SK-N-DZ (cell line): ENCODE results near the gene CHST14. TPM values are rescaled to one million over a fixed set of nuclear protein-coding genes. Genes with fewer than 3 reads are reported as not detected.

Experiments
- DNase-seq: peaks from one replicate; pipeline ENCODE4 v3.0.0-alpha.2; 2015; ENCODE audit warnings: low spot score
- polyA plus RNA-seq, 2 experiments: library from polyadenylated mRNA; depleted of rRNA; stranded (reverse); fragments of >200 nt; gene quantifications; 2 replicates each; pipeline ENCODE4 v1.2.3, GENCODE V29; 2014

CHST14 gene
- 16.2 and 18.3 TPM in 2 replicates for polyA plus RNA-seq (2014; cell fraction: cytosol; rRNA removed)
- 5.8 and 7.1 TPM in 2 replicates for polyA plus RNA-seq (2014; cell fraction: nucleus; rRNA removed)

DNA sequence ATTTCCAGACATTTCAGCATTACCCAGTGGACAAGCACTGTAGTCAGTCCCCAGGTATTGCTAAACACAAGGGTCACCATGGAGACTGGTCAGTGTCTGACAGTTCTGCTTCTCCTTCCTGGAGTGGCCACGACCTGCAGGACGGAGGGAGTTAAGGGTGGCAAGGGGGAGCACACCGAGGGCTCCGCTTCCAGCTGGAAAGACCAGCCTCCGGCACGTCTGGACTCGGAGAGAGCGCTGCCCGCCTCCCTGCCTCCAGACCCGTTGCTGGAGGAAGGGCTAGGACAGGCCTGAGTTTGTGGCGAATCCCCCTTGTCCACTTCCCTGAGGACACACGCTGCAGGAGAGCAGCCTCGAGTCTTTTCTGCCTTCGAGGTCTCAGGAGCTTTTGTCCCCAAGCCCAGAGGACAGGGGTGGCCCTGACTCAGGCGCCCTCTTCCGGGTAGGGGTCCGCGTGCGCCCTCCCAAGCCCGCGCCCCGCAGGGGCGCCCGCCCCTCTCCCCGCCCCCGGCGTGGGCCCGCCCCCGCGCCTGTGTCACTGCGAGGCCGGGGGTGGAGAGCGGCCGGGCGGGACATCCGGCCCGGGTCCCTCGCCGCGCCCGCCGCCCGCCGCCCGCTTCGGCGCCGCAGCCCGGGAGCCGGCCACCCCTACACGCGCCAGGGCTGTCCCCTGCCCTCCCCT, at the start of gene CHST14:
Gene CHST14, plus strand, starts transcription at position 562 of the 682 bp plus-strand sequence. CDS start 230 bp downstream, outside the sequence.
- peak; percentile 69 for DNase-seq

DNA sequence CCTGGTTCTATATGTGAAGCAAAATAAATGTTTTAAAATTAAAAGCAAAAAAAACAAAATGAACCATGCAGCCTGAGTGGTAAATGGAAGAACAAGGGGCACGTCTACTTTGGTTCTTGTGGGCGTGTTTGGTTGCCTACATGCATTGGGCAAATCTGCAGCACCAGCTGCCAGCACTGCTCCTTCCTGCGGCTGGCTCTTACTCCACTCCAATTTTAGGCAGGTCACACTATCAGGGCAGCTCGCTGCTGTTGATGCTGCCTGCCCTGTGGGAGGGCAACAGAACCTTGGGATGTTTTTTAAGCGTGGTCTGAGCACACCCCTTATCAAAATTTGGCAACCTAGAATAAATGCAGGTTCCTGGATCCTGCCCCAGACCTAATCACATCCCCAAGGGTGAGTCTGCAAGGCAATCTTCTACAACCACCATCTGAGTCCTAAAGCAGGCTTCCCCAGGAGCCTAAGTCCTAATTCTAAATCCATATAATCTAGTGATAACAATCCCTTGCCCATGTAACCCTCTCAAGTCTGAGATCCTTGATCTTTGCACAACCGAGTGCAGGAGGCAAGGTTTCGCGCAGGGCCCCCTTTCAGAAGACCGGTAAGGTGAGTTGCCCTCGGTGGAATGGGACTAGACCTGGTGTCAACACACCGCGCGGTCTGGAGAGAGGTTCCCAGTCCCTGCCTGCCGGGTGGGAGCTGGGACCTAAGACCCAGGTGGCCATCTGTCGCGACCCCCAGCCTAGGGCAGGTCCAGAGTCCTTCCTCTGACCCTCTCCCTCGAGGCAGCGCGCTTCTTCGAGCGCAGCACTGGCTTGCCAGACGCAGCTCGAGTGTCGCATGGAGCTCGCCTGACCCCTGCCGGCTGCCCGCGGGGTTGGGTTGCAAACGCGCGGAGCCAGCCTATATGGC, 49.3 kb upstream of the CHST14 start:
- peak; percentile 72 for DNase-seq

- no peak for DNase-seq
Measured at GRCh38 chr15:40424483-40425115, 46.2 kb upstream of the CHST14 start.

GRCh38 chr15:40425681-40426080, 45.1 kb upstream of the CHST14 start:
- DNase-seq = no peak

GRCh38 chr15:40427188-40427587, 43.6 kb upstream of the CHST14 start:
- DNase-seq = peak; percentile 51

DNA sequence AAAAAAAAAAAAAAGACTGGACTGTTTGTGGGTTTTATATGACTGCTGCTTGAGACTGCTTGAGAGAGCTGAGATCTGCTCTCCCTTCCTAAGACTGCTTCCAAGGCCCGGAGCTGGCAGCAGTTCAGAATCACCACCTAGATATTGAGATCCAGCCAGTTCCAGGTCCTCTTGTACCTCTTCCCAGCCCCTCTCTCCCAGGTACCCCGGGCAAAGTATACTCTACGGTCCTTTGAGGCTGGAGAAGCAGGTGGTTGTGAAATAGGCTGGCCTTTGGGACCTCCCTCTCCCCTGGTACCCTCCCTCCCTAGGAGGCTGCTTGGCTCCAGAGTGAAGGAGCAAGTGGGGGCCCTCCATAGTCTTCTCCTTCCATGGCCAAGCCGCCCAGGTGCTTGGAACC, 42.6 kb upstream of the CHST14 start:
- no peak for DNase-seq

DNA sequence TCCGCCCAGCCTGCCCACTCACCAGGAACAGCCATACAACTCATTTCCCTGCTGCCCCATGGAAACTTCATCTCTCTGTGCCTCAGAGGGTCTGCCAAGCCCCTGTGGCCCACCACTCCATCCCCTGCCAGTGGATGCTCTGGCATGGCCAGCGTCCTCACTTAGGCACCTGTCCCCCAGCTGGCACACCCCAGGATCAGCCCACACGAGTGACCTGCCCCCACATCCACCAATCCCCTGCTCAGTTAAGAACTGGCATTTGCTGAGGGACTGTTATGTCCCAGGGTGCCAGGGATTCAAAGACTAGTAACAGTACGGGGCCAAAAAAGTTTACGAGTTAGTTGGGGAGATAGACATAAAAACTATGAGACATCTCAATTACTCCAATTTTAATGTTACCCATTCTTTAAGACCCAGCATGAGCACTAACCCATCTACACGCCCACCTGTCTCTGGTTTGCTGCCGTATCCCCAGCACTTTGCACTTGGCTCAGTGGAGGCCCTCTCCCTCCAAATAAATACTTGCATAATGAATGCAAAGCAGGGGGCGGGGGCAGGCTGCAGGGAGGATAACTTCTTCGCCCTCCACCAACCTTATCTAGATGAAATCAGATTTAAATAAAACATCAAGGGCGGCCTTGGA, 41.6 kb upstream of the CHST14 start:
- no peak for DNase-seq

GRCh38 chr15:40430271-40430805, 40.4 kb upstream of the CHST14 start:
- no peak for DNase-seq

- DNase-seq = no peak
Measured at GRCh38 chr15:40435023-40435709, 35.6 kb upstream of the CHST14 start.

DNA sequence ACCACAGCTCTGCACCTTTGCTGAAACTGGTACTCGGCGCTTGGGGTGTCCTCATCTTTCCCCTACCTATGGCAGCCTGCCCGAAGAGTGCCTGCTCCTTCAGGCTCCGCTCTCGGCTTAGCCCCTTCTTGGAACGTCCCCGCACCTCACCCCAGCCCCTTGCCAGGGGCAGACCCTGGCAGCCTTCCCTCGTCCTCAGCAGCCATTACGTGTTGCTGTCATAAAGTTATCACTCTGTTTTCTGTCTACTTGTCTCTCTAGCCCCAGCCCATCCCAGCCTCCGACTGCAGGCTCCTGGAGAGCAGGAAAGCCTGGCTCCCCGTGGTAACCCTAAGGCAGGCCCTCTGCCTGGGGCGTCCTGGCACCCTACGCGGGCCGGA, 35.1 kb upstream of the CHST14 start:
- DNase-seq = no peak

DNA sequence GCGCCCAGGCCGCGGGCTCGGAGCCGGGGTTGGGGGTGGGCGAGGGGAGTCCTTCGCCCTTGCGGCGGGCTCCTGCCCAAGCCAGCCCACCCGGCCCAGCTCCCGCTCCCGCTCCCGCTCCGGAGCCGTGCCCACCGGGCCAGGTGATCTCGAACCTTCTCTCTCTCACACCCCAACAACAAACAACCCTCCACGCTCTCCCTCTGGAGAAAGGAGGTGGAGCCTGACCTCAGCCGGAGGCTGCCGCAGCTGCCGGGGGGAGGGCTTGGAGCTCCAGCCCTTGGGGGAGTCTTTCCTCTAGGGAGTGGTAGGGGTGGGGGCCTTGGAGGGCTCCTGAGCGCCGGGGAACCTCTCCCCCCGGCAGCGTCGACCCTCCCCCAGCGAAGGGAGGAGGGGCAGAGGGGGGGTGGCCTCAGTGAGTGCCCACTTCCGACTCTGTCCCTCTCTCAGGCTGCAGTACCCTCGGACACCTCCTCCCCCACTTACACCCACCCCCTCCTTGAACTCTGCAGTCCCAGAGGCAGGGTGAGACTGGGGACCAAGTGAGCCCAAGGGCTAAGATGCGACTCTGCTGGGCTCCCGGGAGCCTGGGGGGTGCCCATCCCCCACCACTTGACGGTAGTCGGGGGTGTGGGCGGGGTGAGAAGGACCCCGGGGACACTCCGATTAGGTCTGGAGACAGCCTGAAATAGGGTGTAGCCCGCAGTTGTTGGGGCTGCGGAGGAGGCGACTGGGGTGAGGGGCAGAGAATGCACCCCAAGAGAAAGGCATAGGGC, 34.5 kb upstream of the CHST14 start:
- DNase-seq = no peak

DNA sequence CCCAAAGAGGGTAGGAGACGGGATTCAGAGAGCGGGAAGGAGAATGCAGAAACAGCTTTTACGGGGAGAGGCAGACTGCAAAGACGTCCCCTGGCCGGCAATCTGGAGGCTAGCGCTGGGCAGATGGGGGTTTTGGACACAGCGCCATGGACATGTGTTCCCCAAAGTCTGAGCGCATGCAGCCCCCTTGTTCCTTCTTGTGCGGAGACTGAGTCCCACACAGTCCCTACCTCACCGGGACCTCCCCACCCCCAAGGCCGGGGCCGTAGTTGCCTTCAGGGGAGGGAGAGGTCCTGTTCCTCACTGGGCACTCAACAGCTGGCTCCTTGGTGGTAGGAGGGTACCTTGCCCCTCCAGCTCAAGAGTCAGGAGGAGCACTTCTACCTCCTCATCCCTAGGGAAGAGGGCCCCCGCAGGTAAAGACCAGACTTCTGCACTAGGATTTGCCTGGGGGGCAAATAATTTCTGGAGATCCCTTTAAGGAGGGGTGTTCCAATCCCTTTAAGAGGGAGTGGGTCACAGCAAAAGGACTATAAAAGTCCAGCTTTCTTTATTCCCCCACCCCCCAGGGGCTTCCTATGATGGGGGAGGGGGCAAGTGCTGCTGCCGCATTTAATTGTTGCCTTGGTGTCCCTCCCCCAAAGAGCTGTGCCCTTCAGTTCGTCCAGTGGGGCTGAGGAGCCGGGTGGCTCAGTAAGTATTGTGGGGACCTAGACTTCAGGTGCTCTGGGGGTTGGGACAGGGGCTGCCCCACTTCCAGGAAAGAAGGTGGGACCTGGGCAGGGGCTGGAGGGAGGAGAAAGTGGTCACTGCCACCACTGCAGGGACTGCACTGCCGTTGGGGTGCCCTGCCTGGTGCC, 33.7 kb upstream of the CHST14 start:
- no peak for DNase-seq

GRCh38 chr15:40437752-40438687, 32.8 kb upstream of the CHST14 start:
- no peak for DNase-seq

GRCh38 chr15:40438712-40439111, 32.1 kb upstream of the CHST14 start:
- DNase-seq = no peak

DNA sequence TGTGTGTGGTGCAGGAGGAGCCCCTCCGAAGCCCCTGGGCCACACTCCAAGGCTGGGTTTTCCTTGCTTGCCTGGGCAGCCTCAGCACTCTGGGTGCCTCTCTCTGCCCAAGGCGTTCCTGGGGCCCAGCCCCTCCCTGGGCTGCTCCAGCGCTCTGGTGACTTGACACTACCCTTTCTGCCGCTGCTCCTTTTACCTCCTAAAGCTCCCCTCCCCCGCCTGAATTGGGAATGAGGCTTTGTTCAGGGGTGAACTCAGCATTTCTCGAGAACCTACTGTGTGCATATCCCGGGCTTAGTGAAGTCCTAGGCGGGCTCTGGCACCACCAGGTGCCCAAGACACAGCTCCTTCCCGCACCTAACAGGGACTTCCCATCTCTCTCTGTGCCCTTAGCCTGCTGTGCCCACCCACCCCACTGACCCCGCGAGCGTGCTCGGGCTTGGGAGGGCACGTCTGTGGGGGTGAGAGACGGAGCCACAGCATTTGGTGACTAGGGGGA, 31.3 kb upstream of the CHST14 start:
- no peak for DNase-seq

DNA sequence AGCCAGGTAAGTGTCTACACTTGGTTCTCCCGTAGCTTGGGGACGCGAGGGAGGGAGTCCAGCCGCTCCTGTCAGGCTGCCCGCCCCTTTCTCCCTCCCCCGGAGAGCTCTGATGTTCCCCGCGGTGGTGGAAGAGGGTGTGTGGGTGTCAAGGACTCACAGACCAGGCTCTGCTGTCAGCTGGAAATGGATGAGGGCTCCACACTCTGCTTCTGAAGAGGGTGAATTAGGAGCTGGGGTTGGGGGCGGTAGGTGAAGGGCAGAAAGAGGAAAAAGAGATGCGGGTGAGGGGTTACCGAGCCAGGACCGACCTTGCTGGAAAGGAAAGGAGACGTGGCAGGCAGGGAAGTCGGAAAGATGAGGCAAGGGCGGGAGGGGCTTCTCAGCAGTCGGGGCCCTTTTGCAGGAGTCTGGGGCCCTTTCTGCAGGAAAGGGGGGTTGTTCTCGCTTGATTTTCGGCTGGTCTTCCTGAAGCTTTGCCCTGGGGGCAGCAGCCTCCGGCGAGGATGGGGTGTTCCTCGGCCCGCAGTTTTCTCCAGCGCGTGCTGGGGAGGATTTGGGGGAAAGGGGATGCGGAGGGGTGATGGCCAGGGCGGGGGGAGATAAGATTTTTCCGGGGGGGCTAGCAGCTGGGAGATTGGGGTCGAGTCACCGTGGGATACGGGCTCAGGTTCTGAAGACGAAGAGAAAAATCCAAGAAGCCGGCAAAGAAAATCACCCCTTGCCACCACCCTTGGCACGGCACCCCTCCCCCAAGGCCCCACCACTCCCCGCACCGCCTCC, 30.6 kb upstream of the CHST14 start:
- DNase-seq = peak; percentile 32
